GM18511 (cell line): Measurements from ENCODE around the gene TUBA4A.

Source experiments
- ATAC-seq: cut with Tn5 transposase; IDR thresholded peaks from one replicate; pipeline ENCODE4 v1.9.1; 2021; ENCODE audit warnings: mild to moderate bottlenecking, moderate library complexity; ENCODE audit not compliant: unreplicated experiment

Gene TUBA4A

DNA sequence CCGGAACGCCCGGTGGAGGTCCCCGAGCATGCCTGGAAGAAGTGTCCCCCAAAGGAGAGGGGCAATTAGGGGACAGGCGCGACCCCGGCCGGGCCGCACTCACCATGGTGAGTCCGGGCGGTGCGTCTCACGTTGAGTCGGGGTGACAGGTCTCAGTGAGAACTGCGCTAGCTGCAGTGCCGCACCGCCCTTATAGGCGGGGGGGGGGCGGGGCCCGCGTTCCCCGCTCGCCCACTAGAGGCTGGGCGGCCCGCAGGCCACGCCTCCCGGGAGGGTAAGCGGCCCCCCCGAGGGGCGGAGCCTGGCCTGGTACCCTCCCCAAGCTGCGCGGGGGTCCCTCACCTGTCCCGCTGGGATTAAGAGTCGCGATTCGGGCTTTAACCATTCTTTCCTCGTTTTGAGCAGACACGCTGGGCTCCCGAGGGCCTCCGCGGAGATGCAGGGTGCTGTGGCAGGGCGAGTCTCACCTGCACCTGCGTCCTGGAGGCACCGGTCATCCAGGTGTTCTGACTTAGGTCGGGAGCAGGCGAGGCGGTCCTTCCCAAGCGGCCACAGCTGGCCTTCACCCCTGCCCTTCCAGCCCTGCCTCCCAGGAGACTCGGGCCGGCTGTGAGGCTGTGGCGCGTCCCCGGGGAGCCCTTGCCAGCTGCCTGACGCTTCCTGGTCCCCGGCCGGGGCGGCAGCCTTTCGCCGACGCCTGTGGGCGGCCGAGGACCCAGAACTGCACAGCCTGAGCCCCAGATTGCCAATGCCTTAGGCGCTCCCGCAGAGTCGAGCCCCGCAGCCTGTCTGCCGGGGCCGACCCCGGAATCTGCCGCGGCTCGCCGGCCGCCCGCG is at the start of gene TUBA4A:
Gene TUBA4A, minus strand, starts transcription at position 166 of the 837 bp plus-strand sequence. Its CDS starts 60 bp downstream, at position 106.
- ATAC-seq = peak; percentile 52

DNA sequence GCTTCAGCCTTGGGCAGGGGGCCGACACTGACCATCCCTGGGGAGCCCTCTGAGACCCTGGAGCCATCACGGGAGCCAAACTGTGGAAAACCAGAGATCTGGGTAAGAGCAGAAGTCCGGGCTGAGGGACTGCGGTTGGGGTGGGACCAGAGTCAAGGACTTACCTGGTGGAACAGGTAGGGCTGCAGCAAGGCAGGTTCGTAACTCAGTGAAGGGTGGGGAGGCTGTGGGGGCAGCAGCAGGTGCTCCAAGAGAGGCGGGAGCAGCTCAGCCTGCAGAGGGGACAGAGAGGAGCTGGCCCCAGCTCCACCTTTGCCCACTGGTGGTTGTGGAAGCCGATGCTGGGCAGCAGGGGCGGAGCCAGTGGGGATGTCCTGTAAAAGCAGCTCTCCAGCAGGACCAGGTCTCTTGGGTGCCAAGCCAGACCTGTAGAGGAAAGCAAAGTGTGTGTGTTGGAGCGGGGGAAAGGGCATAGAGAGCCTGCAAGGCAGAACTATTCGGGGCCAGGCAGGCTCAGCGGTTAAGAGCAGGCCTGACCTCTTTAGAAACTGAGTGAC is 48.8 kb upstream of the TUBA4A start:
- no peak for ATAC-seq

DNA sequence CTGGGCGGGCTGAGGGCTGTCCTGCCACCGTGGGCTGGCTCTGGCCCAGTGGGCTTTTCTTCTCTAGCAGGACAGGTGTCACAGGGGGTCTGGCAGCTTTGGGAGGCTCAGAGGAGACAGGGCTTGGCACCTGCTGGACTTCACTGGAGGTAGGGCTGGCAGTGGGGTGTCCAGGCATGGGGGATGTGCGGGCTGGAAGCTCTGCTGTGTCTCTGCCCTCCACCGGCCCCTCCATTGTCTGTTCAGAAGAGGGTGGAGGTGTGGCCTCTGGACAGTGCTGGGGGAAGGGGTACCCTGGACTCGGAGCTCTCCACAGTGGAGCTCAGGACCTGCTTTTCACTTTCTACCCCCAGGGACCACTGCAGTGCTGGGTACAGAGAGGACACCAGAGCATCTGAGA is 46.3 kb upstream of the TUBA4A start:
- no peak for ATAC-seq

DNA sequence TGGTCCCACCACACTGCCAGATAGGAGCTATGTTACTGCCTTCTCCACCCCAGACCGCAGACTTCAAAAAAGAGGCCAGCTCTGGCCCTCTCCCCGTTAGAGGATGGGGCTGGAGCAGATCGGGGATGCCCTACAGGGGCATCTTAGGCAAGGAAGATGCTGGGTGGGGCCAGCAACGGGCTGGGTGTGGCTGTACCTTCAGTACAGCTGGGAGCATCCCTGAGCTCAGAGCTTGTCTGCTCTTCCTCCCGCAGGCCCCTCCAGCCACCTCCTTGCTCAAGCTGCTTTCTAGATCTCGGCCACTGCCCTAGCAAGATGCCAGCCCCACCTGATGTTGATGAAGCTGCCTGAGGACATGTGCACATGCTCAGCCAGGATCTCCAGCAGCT is 45.6 kb upstream of the TUBA4A start:
- no peak for ATAC-seq

DNA sequence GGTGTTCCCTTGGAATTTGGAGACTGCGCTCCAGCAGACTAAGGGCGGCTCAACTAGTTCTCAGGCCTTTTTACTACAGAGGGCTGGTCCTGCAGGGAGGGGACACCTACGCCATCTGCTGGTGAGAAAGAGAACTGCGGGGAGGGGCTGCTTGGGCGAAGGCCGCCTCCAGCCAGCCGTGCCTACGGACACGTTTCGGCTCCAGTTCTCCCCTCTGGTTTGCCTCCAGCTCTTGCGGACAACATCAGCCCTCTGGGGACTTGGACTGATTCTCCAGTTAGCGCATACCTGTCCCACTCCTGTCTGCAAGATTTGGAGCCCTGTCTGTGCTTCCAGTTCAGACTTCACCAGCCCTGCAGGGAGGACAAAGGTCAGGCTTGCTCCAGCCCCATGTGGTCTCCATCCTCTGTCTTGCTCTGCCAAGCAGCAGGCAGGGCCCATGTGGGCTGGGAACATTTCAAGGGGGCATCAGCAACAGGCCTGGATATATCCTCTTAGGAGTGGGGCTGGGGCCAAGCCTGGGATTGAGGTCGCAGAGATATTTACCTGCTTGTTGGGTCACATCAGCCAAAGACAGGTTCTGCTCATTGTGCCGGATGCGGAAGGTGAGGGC is 45.1 kb upstream of the TUBA4A start:
- ATAC-seq = peak; percentile 53

DNA sequence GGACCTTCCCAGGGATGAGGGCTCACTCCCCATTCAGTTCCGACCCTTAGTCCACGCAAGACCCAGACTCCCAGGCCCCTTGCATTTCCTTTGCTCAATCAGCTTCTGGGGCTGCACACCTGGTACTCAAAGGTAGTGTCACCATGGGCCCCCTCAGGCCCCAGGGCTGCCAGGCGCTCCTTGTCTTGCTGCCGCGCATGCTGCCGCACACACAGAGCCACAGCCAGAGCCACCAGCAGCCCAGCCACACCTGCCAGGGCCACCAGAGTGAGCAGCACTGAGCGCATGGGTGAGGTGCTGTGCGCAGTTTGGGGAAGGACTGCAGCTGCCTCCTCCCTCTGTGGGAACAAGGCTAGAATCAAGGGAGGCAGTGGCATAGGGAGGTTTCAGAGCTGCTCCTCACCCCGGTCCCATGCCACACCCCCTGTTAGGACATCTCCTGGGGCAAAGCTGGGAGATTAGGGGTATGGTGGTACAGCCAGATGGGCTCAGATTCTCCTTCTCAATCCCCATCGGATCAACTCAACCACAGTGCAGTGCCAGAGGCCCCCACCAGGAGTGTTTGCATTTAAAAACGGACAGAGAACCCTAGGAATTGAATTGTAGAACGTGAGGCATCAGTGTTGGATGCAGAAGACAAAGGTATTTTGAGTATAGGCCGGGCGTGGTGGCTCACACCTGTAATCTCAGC is 44.2 kb upstream of the TUBA4A start:
- no peak for ATAC-seq

DNA sequence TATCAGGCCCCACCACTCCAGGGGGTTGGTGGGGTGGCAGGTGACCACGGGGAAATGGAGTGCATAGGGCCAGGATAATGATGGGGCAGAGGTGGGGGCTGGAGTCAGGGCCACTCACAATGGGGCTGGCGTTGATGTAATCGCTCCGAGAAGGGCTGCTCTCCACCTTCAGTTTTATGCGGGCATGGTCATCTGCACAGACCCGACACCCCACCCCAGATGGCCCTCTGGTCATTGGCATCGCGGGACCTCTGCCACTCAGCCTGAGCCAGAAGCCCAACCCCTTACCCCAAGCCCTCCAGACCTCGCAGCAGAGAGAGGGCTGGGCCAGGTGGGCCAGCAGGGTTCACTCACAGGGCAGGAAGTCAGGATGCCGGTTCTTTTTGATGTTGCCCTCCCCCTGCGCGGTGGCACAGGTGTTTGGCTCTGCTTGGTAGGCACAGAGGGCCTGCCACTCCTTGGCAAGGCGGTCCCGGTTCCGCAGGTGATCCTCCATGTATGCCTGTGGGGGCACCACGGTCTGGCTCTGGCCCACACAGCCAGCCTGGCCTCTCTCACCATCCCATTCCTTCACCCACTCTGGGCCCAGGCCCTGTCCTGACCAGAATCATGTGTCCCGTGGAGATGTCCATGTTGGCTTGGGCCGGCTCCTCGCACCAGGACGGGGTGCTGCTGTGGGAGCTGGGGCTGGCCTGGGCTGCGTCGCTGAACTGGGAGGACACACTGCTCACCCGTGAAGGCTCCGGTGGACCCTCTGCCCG is 43.1 kb upstream of the TUBA4A start:
- ATAC-seq = no peak

DNA sequence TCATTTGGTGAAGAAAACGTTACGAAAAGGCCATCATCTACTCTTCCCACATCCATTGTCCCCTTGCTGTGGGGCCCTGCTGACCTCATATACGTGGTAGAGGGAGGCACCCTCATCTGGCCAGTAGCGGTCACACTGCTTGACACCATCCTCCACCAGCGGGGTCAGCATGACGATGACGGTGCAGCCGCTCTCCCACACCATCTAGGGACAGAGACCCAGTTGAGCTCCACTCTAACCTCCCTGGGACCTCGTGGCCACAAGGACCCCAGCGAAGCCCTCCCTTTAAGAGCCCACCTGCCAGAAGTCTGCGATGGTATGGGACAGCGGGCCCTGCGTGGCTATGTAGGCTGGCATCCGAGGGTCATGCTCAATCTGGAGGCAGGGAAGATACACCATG is 42.4 kb upstream of the TUBA4A start:
- ATAC-seq = no peak

DNA sequence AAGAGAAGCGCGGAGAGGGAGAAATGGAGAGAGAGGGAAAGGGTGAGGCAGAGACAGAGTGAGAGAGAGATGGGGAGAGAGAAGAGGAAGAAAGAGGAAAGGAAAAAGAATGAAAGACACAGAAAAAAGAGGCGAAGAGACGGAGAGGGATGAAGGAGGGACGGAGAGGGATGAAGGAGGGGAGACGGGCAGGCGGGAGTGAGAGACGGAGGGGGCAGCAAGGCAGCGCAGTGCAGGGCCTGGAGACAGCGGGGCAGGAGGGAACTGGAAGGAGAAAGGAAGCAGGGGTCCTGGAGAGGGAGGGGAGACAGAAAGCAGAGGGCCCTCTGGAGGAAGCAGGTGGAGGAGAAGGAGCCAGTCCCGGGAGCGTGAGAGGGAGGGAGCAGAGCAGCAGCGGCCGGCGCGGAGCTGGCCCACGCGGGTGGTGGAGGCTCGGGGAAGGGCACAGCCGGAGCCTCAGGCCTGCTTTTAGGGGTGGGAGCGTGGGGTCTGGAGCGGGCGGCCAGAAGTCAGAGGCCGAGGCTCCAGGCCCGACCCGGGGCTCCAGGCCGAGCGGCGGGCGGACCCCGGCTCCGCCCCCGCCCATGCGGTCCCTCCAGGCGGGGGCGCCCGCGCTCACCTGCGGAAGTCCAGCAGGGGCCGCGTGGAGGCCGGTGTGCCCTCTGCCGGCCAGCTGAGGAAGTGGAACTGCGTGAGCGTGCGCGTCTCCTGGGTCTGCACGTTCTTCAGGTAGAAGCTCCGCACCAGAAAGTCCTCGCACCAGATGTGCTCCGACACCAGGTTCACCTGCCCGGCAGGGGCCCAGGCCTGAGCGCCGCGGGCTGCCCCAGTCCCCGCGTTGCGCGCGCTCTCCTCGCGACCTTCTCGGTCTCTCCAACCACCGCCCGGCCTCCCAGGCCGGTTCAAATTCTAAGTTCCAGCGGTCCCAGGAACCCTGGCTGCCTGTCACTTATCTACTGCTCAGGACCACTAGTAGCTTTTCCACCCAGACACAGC is 40.9 kb upstream of the TUBA4A start:
- ATAC-seq = peak; percentile 91

DNA sequence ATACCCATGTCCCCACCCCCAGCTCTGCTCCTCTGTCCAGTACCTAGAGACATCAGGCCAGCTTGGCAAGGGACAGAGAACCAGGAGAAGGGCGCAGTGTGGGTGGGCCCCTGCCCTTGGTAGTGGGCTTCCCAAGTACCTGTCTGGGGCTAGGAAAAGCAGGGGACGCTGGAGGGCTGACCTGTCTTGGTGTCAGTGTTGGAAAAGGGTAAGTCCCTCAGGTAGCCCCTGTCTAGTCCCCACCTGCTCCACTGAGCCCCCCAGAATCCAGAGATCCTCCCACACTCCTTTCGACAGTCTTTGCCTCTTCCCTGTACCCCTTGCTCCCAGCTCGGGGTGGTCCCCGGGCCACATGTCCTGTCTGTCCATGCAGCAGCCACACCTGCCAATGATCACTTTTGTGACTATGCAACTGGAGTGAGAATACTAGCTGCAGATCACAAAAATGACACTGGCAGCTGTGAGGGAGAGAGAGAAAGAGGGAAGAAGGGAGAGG is 40.1 kb upstream of the TUBA4A start:
- no peak for ATAC-seq

DNA sequence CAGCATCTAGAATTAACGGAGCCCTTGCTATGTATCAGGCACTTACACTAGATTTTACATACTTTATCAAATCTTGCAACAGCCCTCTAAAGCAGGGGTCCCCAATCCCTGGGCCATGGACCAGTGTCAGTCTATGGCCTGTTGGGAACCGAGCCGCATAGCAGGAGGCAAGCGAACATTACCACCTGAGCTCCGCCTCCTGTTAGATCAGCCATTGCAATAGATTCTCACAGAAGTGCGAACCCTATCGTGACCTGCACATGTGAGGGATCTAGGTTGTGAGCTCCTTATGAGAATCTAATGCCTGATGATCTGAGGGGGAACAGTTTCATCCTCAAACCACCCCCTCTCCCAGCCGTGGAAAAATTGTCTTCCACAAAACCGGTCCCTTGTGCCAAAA is 38.9 kb upstream of the TUBA4A start:
- no peak for ATAC-seq

DNA sequence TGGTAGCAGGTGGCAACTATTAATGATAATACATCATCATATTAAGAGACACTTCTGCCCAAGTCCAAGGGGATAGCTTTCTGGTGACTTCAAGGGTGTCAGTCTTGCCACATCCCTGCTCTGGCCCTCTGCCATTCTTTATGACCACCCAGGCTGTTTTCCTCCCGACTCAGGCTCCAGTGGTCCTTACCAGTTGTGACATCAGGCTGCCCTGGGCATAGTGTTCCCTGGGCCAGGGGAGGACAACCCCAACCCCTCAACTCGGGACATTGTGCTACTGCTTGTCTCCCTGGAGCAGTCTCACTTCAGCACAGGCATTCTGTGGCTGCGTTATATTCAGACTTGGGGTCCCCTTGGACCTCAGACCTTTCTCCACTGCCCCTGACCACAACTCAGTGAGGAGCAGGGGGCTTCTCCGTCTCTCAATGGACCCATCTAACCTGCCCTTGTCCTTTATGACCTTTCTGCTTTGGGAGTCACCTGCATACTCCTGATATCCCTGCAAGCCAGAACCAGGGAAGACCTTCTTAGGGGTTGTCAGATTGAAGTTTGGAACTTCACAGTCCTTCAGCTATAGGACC is 38.3 kb upstream of the TUBA4A start:
- no peak for ATAC-seq

DNA sequence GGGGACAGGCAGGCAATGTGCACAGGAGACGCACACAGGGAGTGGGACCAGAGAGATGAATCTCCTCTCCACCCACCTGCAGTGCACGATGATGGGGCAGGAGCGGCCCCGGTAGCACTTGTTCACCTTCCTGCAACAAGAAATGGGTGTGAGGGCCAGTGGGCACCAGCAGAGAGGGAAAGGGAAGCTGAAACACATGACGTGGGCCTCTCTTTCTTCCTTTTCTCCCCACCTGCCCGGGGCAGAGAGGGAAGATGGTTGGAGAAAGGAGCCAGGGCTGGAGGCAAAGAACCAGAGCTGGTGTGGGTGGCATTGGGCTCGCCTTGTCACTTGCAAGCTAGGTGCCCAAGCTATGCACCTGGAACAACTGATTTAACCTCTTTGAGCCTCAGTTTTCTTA is 37.7 kb upstream of the TUBA4A start:
- ATAC-seq = no peak

DNA sequence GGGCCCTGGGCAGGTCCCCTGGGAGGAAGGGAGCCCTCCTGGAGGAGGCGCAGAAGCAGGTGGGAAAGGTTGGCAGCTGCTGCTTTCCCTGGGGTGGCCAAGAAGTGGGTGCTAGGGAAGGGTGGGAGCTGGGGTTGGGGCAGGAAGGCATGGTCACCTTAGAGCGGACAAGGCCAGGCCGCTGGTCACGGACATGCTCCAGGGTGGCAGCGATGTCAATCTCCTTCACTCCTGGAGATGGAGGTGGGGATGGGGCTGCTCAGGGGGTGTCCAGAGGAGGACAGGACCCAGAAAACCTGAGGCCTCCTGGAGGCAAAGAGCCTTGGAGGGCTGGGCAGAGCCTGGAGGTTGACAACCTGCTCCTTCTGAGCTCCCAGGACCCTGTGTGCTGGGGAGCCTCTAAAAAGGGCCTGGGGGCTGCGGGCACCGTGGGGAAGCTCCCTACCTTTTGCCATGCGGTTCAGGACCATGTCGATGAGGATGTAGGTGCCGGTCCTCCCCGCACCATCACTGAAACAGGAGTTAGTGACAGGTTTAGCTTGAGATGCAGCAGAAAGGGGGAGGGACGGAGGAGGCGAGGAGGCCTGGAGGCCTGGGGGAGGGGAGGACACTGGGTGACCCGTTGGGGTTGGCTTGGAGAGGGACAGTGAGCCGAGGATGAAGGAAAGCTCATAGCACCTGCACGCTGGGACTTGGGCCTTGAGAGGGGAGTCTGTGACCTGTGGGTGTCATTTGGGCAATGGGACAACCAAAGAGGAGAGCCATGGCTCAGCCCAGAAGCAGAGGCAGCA is 36.9 kb upstream of the TUBA4A start:
- ATAC-seq = no peak

DNA sequence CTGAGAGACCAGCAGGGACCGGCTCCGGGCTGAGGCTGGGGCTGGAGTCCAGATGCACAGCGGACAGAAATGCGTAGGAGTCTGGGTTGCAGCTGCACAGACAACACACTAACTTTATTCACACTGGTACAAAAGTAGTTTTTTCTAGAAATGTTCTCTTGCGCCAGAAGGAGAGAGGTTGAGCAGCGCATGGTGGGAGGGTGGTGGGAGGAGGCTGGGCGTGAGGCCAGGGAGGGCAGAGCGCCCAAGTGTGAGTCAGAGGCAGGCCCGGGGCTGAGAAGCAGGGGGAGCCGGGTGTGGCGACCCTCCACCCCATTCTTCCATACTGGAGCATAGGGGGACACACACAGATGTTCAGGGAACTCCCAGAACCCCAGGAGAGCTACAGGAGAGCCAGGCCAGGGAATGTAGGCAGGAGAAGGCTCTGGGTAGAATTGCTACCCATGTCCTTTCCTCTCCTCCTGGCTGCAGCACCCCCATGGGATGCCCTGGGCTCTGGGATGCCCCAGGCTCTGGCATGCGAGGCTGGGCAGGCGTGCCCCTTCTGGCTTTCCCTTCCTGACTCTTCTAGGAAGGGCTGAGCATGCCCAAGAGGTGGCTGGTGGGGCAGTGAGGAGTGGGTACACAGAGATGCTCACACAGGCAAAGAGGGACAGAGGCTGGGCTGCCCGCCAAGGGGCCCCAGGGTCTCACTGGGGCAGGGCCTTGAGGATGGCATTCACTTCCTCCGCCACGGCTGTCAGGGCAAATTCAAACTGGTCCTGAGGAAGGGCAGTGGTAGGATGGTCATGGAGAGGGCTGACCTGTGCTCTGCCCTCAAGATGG is 36.0 kb upstream of the TUBA4A start:
- ATAC-seq = no peak

DNA sequence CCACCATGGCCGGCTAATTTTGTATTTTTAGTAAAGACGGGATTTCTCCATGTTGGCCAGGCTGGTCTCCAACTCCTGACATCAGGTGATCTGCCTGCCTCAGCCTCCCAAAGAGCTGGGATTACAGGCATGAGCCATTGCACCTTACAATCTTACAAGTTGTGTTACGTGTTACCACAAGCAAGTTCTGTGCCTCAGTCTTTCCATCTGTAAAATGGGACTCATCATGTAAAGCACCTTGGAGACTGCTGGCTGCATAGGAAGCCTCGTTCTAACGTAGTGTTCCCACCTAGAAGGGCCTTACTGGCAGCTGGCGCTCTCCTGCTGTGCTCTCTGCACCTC is 35.4 kb upstream of the TUBA4A start:
- no peak for ATAC-seq

DNA sequence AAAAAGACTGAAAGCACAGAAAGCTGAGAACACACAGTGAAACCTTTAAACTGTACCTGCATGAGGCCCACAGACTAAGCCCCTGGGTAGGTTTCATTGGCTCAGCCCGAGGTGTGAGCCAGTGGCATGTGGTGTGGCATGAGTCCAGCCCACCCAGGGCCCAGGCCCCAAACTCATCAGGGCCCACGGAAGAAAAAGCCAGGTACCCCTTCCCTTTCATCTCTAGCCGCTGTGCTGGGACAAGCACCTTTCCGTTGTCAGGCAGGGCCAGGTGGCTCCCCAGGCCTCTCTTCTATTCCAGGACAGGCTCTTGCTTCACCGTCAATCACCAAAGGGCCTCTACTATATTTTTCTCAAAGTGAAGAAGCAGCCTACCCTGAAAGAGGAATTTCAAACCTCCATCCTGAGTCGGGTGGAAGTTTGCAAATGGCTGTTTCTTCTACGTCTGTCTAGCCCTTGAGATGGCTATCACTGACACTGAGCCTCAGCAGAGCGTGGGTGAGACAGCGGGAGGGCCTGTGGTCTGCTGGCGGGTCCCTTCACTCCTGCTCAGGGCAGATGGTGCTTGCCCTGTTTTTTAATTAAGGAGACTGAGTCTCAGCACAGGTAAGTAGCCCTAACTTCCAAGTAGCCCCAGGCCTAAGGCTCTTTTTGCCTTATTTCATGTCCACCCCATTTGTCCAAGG is 34.0 kb upstream of the TUBA4A start:
- ATAC-seq = no peak
